CD14-positive monocyte (primary cell): Measurements from ENCODE around the gene PLEKHA7. TPM values are rescaled to one million over a fixed set of nuclear protein-coding genes. Genes with fewer than 3 reads are reported as not detected.

ENCODE experiments used
- DNase-seq, 3 donors: peaks; one replicate each; pipeline ENCODE4 v3.0.0-alpha.2; 2011 to 2022
- H2AFZ ChIP-seq: 2 replicates; pipeline ENCODE4 v1.6.0; 2012; ENCODE audit warnings: mild to moderate bottlenecking, low read depth, low read length, inconsistent platforms; ENCODE audit not compliant: insufficient read depth, poor library complexity, severe bottlenecking
- H3K27ac ChIP-seq, 2 donors: 1 replicate in 1 of 2; 2 replicates in 1 of 2; pipeline ENCODE4 v1.5.1; 2012 to 2013; ENCODE audit warnings: low read length in 2 of 2, control low read depth in 1 of 2, inconsistent platforms in 1 of 2, low read depth in 1 of 2, mild to moderate bottlenecking in 1 of 2
- H3K27me3 ChIP-seq, 2 donors: one replicate each; pipeline versions ENCODE4 v1.6.0 to v1.6.1; 2011 to 2013; ENCODE audit warnings: low read length in 2 of 2; ENCODE audit not compliant: control insufficient read depth in 2 of 2, insufficient read depth in 2 of 2
- H3K36me3 ChIP-seq, 2 donors: replicated peaks in 1 of 2; 1 replicate in 1 of 2; 2 replicates in 1 of 2; pipeline versions ENCODE4 v1.5.1 to v1.6.1; 2012 to 2013; ENCODE audit warnings: low read length in 2 of 2, control low read depth in 1 of 2, inconsistent platforms in 1 of 2, mild to moderate bottlenecking in 1 of 2; ENCODE audit not compliant: insufficient read depth in 2 of 2, control insufficient read depth in 1 of 2
- H3K4me1 ChIP-seq, 2 donors: 1 replicate in 1 of 2; 2 replicates in 1 of 2; pipeline versions ENCODE4 v1.5.1 to v1.6.1; 2012 to 2013; ENCODE audit warnings: low read length in 2 of 2, control low read depth in 1 of 2, inconsistent platforms in 1 of 2, mild to moderate bottlenecking in 1 of 2, moderate library complexity in 1 of 2; ENCODE audit not compliant: insufficient read depth in 2 of 2, control insufficient read depth in 1 of 2
- H3K4me2 ChIP-seq: replicated peaks from 2 replicates; pipeline ENCODE3; 2012; ENCODE audit warnings: low read length, moderate library complexity, mild to moderate bottlenecking; ENCODE audit not compliant: poor library complexity, severe bottlenecking; ENCODE audit errors: extremely low read depth
- H3K4me3 ChIP-seq, 3 experiments: fragments of 200-600 bp in 1 of 3; sonication (generic) in 1 of 3; replicated peaks in 1 of 3; 1 replicate in 2 of 3; 2 replicates in 1 of 3; pipeline ENCODE4 v1.5.1; 2011 to 2013; ENCODE audit warnings: low read length in 3 of 3, mild to moderate bottlenecking in 3 of 3, control low read depth in 2 of 3, low read depth in 2 of 3, inconsistent platforms in 1 of 3, moderate library complexity in 1 of 3
- H3K79me2 ChIP-seq: 2 replicates; pipeline ENCODE4 v1.6.0; 2012; ENCODE audit warnings: mild to moderate bottlenecking, control low read depth, inconsistent platforms, low read length, moderate library complexity; ENCODE audit not compliant: insufficient read depth
- H3K9ac ChIP-seq: 2 replicates; pipeline ENCODE4 v1.6.0; 2017; ENCODE audit warnings: low read length, mild to moderate bottlenecking; ENCODE audit not compliant: insufficient read depth, poor library complexity, severe bottlenecking
- H3K9me3 ChIP-seq, 2 donors: replicated peaks in 1 of 2; 1 replicate in 1 of 2; 2 replicates in 1 of 2; pipeline versions ENCODE4 v1.5.1 to v1.6.1; 2012 to 2013; ENCODE audit warnings: low read length in 2 of 2, control low read depth in 1 of 2; ENCODE audit not compliant: control insufficient read depth in 1 of 2, insufficient read depth in 1 of 2
- H4K20me1 ChIP-seq: 2 replicates; pipeline ENCODE4 v1.6.0; 2012; ENCODE audit warnings: mild to moderate bottlenecking, low read length, control low read depth, moderate library complexity; ENCODE audit not compliant: insufficient read depth
- H3K27ac Mint-ChIP-seq, 7 donors: one replicate each; pipeline ENCODE4 v1.8.0; 2020; ENCODE audit warnings: mild to moderate bottlenecking in 7 of 7, mixed read lengths in 7 of 7, moderate library complexity in 6 of 7, inconsistent platforms in 2 of 7
- H3K27me3 Mint-ChIP-seq, 3 donors: one replicate each; pipeline ENCODE4 v1.8.0; 2021 to 2022; ENCODE audit warnings: low read depth in 3 of 3, mild to moderate bottlenecking in 3 of 3, mixed read lengths in 3 of 3, moderate library complexity in 3 of 3, inconsistent platforms in 1 of 3
- H3K36me3 Mint-ChIP-seq, 2 donors: one replicate each; pipeline ENCODE4 v1.8.0; 2020; ENCODE audit warnings: mixed read lengths in 2 of 2, inconsistent platforms in 1 of 2, mild to moderate bottlenecking in 1 of 2
- H3K4me1 Mint-ChIP-seq: one replicate; pipeline ENCODE4 v1.8.0; 2020; ENCODE audit warnings: mild to moderate bottlenecking, mixed read lengths
- H3K4me3 Mint-ChIP-seq, 2 donors: one replicate each; pipeline ENCODE4 v1.8.0; 2020; ENCODE audit warnings: mild to moderate bottlenecking in 2 of 2, mixed read lengths in 2 of 2, moderate library complexity in 1 of 2
- H3K9me3 Mint-ChIP-seq, 7 donors: one replicate each; pipeline ENCODE4 v1.8.0; 2020 to 2022; ENCODE audit warnings: mixed read lengths in 7 of 7, mild to moderate bottlenecking in 6 of 7, moderate library complexity in 6 of 7, inconsistent platforms in 2 of 7
- whole genome bisulfite sequencing: methylation state at CpG from one replicate; pipeline ENCODE4 v1.1.5; 2013; ENCODE audit warnings: missing lambda C conversion rate; ENCODE audit not compliant: insufficient coverage; 5-methylcytosine and 5-hydroxymethylcytosine counted together
- intact Hi-C, 2 donors: fragments of 100-400 bp; cut with micrococcal nuclease; formaldehyde crosslinking; loops; one replicate each; pipeline versions ENCODE4 v1.15.0 to v1.15.1; 2023
- polyA plus RNA-seq, 3 donors: library from polyadenylated mRNA; depleted of rRNA in 1 of 3; unstranded in 2 of 3; stranded (reverse) in 1 of 3; fragments of 300-500 nt in 2 of 3; fragments of >200 nt in 1 of 3; fragmentation: Illumina TruSeq in 2 of 3; gene quantifications; 1 replicate in 2 of 3; 2 replicates in 1 of 3; pipeline ENCODE4 v1.2.3, GENCODE V29; 2012 to 2021
- TF ChIP-seq, protein P1 (sequence below): fragments of 200-600 bp; IDR thresholded peaks from one replicate; pipeline ENCODE4 v1.8.0; 2022; ENCODE audit warnings: antibody characterized with exemption, mild to moderate bottlenecking

The PLEKHA7 gene
- polyA plus RNA-seq, 3 donors, result 0.05 to 0.92 (median 0.22) TPM

DNA sequence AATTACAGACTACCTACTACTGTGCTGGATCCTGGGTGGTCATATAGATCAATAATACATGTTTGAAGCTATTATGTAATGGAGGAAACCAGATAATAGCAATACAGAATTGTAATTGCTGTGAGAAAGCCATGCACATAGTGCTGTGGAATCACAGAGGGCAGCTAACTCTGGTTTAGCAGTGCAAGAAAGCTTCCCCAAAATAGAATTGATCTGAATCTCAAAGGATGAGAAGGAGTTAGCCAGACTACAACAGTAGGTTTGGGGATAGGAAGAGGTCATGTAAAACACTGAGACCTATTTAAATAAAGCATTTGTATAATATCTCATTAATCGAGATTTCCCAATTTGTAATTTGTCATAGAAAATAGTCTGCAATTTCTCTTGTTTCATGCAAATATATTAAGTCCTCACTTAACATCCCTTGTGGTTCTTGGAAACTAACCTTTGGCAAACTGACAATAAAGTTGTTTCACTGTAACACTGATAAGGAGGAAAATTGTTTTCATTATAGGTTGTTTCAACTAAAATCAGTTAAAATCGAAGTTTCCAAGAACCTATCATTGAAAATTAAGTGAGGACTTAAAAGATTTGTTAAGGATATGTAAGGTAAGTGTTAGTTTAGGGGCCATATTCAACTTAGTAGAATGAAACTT, 268.1 kb downstream of the PLEKHA7 start:
- peaks cover 7% of the 10 kb centered on the region in 2 donors for H3K4me1 ChIP-seq
- Mint-ChIP-seq H3K27ac (no peak overlapping the region), H3K4me1 (peaks cover 18% of the 10 kb centered on the region), H3K27me3 (no peaks in the 10 kb centered on the region), H3K9me3 (no peaks in the 10 kb centered on the region), H3K4me3 (no peak overlapping the region), H3K36me3 (peaks cover 65 to 84% of the 10 kb centered on the region in 2 donors)
- no peak overlapping the region for H3K4me3 ChIP-seq
- H3K79me2 ChIP-seq, result peaks cover 76% of the 10 kb centered on the region
- H2AFZ ChIP-seq, result no peak overlapping the region
- TF ChIP-seq, protein P1, sequence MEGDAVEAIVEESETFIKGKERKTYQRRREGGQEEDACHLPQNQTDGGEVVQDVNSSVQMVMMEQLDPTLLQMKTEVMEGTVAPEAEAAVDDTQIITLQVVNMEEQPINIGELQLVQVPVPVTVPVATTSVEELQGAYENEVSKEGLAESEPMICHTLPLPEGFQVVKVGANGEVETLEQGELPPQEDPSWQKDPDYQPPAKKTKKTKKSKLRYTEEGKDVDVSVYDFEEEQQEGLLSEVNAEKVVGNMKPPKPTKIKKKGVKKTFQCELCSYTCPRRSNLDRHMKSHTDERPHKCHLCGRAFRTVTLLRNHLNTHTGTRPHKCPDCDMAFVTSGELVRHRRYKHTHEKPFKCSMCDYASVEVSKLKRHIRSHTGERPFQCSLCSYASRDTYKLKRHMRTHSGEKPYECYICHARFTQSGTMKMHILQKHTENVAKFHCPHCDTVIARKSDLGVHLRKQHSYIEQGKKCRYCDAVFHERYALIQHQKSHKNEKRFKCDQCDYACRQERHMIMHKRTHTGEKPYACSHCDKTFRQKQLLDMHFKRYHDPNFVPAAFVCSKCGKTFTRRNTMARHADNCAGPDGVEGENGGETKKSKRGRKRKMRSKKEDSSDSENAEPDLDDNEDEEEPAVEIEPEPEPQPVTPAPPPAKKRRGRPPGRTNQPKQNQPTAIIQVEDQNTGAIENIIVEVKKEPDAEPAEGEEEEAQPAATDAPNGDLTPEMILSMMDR, result no peak
- no peaks in the 10 kb centered on the region for H3K9me3 ChIP-seq
- no peak for DNase-seq
- no CpG with 5 or more reads among the region's 2 CpGs for WGBS
- no peak overlapping the region for H3K4me2 ChIP-seq
- no peak overlapping the region for H3K9ac ChIP-seq
- H4K20me1 ChIP-seq, result peaks cover 88% of the 10 kb centered on the region
- no peak overlapping the region for H3K27ac ChIP-seq
- no peaks in the 10 kb centered on the region for H3K27me3 ChIP-seq
- intact Hi-C loops, result no loop called here
- peaks cover 69 to 85% of the 10 kb centered on the region in 2 donors for H3K36me3 ChIP-seq

DNA sequence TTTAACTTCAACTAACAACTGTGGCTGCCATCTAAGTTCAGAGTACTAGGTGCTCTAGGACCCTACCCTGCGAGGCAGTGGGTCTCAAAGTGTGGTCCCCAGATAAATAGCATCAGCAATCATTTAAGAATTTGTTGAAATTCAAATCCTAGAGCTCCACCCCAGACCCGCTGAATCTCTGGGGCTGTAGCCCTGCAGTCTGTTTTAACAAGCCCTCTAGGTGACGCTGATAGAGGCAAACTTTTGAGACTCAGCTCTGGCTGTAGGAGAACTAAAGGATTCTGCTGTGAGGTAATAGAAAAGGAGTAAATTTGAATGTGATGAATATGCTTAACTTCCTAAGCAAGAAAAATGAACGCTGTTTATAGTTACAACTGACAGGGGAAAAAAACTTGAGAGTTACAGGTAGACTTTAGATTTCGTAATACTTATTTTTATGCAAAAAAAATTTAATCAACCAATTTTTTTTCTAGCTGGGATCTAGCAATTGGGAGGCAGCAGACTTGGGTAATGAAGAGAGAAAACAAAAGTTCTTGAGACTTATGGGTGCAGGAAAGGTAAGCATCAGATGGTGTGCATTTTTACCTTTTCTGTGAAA, 270.0 kb downstream of the PLEKHA7 start:
- TF ChIP-seq, protein P1, result no peak
- H3K27ac Mint-ChIP-seq, result peak overlapping the region in 1 of 7 donors; percentile 65
- H4K20me1 ChIP-seq, result peaks cover 76% of the 10 kb centered on the region
- no peaks in the 10 kb centered on the region for H3K27me3 Mint-ChIP-seq
- DNase-seq, result no peak
- no peaks in the 10 kb centered on the region for H3K9me3 ChIP-seq
- H3K4me3 Mint-ChIP-seq, result no peak overlapping the region
- H3K27me3 ChIP-seq, result no peaks in the 10 kb centered on the region
- no peak overlapping the region for H2AFZ ChIP-seq
- peaks cover 19 to 25% of the 10 kb centered on the region in 2 donors for H3K4me1 ChIP-seq
- peak overlapping the region in 1 of 2 donors; percentile 41 for H3K27ac ChIP-seq
- H3K4me3 ChIP-seq, result no peak overlapping the region
- H3K9ac ChIP-seq, result no peak overlapping the region
- H3K36me3 ChIP-seq, result peaks cover 51 to 71% of the 10 kb centered on the region in 2 donors
- H3K9me3 Mint-ChIP-seq, result no peaks in the 10 kb centered on the region
- H3K4me2 ChIP-seq, result no peak overlapping the region
- WGBS, result 86% methylated on average over 1 of the region's 5 CpGs
- peaks cover 91% of the 10 kb centered on the region for H3K79me2 ChIP-seq
- intact Hi-C loops, result no loop called here
- H3K36me3 Mint-ChIP-seq, result peaks cover 52 to 71% of the 10 kb centered on the region in 2 donors
- peaks cover 19% of the 10 kb centered on the region for H3K4me1 Mint-ChIP-seq
